Gastroesophageal sphincter (tissue), 4 donors: ENCODE results near the gene B3GAT1. TPM values are rescaled to one million over a fixed set of nuclear protein-coding genes. Genes with fewer than 3 reads are reported as not detected.

Source experiments
- ATAC-seq: fragments of 150-250 bp; one replicate; pipeline ENCODE4 v1.9.1; 2016; ENCODE audit warnings: mild to moderate bottlenecking, moderate library complexity
- H3K27ac ChIP-seq, 4 donors: fragments of 200-600 bp; sonication (generic) in 3 of 4; 1 replicate in 3 of 4; 2 replicates in 1 of 4; pipeline ENCODE4 v1.5.1; 2016 to 2019
- H3K27me3 ChIP-seq: fragments of 200-600 bp; sonication (generic); one replicate; pipeline ENCODE4 v1.5.1; 2019
- H3K36me3 ChIP-seq, 2 donors: fragments of 200-600 bp; sonication (generic); one replicate each; pipeline ENCODE4 v1.5.1; 2019; ENCODE audit warnings: control low read depth in 1 of 2
- H3K4me1 ChIP-seq, 3 donors: fragments of 200-600 bp; sonication (generic); 1 replicate in 2 of 3; 2 replicates in 1 of 3; pipeline ENCODE4 v1.5.1; 2016 to 2019; ENCODE audit warnings: control low read depth in 2 of 3
- H3K4me3 ChIP-seq, 2 donors: fragments of 200-600 bp; sonication (generic); one replicate each; pipeline ENCODE4 v1.5.1; 2019; ENCODE audit warnings: mild to moderate bottlenecking in 1 of 2, moderate library complexity in 1 of 2
- H3K9me3 ChIP-seq, 3 donors: fragments of 200-600 bp; sonication (generic); one replicate each; pipeline ENCODE4 v1.5.1; 2017 to 2019; ENCODE audit warnings: control low read depth in 2 of 3
- EP300 ChIP-seq: sonication (generic); formaldehyde crosslinking; IDR thresholded peaks from one replicate; pipeline ENCODE4 v1.6.1; 2017; ENCODE audit warnings: antibody characterized with exemption, mild to moderate bottlenecking
- POLR2A ChIP-seq, 2 donors: fragments of 450-650 bp; IDR thresholded peaks; one replicate each; pipeline ENCODE4 v1.6.1; 2017; ENCODE audit warnings: antibody characterized with exemption in 2 of 2, mild to moderate bottlenecking in 2 of 2, moderate library complexity in 1 of 2
- POLR2AphosphoS5 ChIP-seq: sonication (generic); formaldehyde crosslinking; IDR thresholded peaks from one replicate; pipeline ENCODE4 v1.6.1; 2017; ENCODE audit warnings: antibody characterized with exemption
- WGBS, 2 donors: methylation state at CpG; one replicate each; pipeline ENCODE4 v1.1.5; 2018; ENCODE audit warnings: low coverage in 1 of 2; 5-methylcytosine and 5-hydroxymethylcytosine counted together
- total RNA-seq, 4 donors: library from RNA; depleted of rRNA; stranded (reverse); fragments of >200 nt; gene quantifications; one replicate each; pipeline ENCODE4 v1.1.0, GENCODE V29; 2016
- TF ChIP-seq, protein P1 (sequence below), 4 experiments: fragments of 200-600 bp in 2 of 4; fragments of 450-650 bp in 2 of 4; sonication (generic) in 1 of 4; IDR thresholded peaks; one replicate each; pipeline ENCODE4 v1.5.1; 2017 to 2019; ENCODE audit warnings: antibody characterized with exemption in 4 of 4, mild to moderate bottlenecking in 2 of 4, moderate library complexity in 2 of 4

Gene B3GAT1
- total RNA-seq, 4 donors from 2014 or later: 0.08 to 0.52 (median 0.29) TPM

GRCh38 chr11:134343646-134344045, 68.4 kb downstream of the B3GAT1 start:
- Histone ChIP-seq H3K36me3 (no peaks in the 10 kb centered on the region), H3K4me1 (no peaks in the 10 kb centered on the region), H3K4me3 (no peak overlapping the region), H3K27ac (no peak overlapping the region), H3K9me3 (no peaks in the 10 kb centered on the region), H3K27me3 (peaks cover 6% of the 10 kb centered on the region)
- ATAC-seq: no peak
- WGBS, 2 donors: 76 to 81% methylated on average over 6 to 12 of the region's 15 CpGs
- TF ChIP-seq POLR2AphosphoS5 (no peak), POLR2A (IDR thresholded peaks at IDR 0.05) (no peak), EP300 (no peak)
- TF ChIP-seq, protein P1, sequence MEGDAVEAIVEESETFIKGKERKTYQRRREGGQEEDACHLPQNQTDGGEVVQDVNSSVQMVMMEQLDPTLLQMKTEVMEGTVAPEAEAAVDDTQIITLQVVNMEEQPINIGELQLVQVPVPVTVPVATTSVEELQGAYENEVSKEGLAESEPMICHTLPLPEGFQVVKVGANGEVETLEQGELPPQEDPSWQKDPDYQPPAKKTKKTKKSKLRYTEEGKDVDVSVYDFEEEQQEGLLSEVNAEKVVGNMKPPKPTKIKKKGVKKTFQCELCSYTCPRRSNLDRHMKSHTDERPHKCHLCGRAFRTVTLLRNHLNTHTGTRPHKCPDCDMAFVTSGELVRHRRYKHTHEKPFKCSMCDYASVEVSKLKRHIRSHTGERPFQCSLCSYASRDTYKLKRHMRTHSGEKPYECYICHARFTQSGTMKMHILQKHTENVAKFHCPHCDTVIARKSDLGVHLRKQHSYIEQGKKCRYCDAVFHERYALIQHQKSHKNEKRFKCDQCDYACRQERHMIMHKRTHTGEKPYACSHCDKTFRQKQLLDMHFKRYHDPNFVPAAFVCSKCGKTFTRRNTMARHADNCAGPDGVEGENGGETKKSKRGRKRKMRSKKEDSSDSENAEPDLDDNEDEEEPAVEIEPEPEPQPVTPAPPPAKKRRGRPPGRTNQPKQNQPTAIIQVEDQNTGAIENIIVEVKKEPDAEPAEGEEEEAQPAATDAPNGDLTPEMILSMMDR (IDR thresholded peaks at IDR 0.05): no peak

DNA sequence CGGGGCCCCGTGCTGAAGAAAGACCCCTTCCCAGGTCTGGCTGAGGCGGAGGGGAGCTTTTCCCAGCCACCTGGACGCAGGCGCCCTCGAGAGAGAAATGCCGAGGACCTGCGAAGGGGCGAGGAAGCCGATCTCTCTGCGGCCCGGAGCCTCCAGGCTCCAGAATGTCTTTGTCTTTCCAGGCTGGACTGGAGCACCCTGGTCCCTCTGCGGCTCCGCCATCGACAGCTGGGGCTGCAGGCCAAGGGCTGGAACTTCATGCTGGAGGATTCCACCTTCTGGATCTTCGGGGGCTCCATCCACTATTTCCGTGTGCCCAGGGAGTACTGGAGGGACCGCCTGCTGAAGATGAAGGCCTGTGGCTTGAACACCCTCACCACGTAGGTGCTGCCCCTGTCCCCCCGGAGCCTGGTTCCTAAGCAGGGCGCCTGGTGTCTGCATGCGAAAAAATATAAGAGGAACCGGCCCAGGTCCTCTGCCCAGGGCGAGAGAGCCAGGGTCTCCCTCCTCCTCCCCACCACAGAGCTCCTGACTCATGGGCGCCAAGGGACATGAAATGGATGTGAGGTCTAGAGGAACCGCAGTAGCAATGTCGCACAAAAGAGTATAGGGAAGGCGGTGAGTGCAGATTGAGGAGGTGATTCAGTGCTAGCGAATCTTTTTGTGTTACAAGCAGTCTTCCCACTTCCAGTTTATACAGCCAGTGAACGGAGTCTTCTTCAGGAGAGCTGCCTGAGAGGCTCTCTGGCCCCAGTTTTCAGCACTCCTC, 69.3 kb downstream of the B3GAT1 start:
- Histone ChIP-seq H3K4me3 (no peak overlapping the region), H3K27ac (no peak overlapping the region), H3K27me3 (peaks cover 6% of the 10 kb centered on the region), H3K4me1 (no peaks in the 10 kb centered on the region), H3K9me3 (no peaks in the 10 kb centered on the region), H3K36me3 (no peaks in the 10 kb centered on the region)
- TF ChIP-seq, protein P1 (IDR thresholded peaks at IDR 0.05): no peak
- TF ChIP-seq POLR2A (IDR thresholded peaks at IDR 0.05): no peak
- no peak for TF ChIP-seq EP300
- no peak for TF ChIP-seq POLR2AphosphoS5
- 96% methylated on average over 3 of the region's 30 CpGs; no CpG with 5 or more reads in 1 of the 2 donors for WGBS, 2 donors
- no peak for ATAC-seq

GRCh38 chr11:134341805-134342571, 70.1 kb downstream of the B3GAT1 start:
- no peak for ATAC-seq

DNA sequence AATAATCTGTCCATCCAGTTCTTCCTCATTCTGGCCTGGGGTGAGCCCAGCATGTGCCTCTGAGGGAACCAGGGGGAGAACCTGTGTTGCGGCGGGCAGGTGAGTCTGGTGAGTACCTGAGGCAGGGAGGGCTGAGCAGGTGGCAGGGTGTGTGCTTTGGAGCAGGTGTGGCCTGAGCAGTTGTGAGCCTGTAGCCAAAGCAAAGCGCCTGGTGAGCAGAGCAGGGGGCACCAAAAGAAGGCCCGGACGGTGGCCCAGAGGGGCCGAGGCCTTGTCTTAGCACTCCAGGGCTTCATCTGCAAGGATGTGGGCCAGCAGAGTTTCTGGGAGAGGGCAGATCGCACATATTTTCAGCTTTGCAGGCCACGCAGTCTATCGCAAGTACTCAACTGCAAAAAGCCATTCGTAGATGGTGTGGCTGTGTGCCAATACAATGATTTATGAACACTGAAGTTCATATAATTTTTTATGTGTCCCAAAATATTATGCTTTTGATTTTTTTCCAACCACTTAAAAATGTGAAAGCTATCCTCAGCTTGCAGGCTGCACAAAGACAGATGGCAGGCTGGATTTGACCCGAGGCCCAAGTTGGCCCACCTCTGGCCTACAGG, 71.6 kb downstream of the B3GAT1 start:
- TF ChIP-seq POLR2AphosphoS5: no peak
- H3K4me1 ChIP-seq: no peaks in the 10 kb centered on the region
- no peaks in the 10 kb centered on the region for H3K9me3 ChIP-seq
- no peak overlapping the region for H3K4me3 ChIP-seq
- H3K27me3 ChIP-seq: peaks cover 6% of the 10 kb centered on the region
- H3K36me3 ChIP-seq: no peaks in the 10 kb centered on the region
- ATAC-seq: no peak
- no peak overlapping the region for H3K27ac ChIP-seq
- WGBS, 2 donors: 77 to 86% methylated on average over 9 to 10 of the region's 11 CpGs

More at GRCh38 chr11:134341805-134342571, 70.1 kb downstream of the B3GAT1 start:
- no peaks in the 10 kb centered on the region for H3K36me3 ChIP-seq
- peaks cover 6% of the 10 kb centered on the region for H3K27me3 ChIP-seq
- no peak overlapping the region for H3K4me3 ChIP-seq
- no peaks in the 10 kb centered on the region for H3K9me3 ChIP-seq
- WGBS, 2 donors: 92 to 100% methylated on average over 6 to 8 of the region's 68 CpGs
- TF ChIP-seq EP300 (no peak), POLR2A (IDR thresholded peaks at IDR 0.05) (no peak), POLR2AphosphoS5 (no peak)
- TF ChIP-seq, protein P1 (IDR thresholded peaks at IDR 0.05): no peak
- no peak overlapping the region for H3K27ac ChIP-seq
- no peaks in the 10 kb centered on the region for H3K4me1 ChIP-seq

DNA sequence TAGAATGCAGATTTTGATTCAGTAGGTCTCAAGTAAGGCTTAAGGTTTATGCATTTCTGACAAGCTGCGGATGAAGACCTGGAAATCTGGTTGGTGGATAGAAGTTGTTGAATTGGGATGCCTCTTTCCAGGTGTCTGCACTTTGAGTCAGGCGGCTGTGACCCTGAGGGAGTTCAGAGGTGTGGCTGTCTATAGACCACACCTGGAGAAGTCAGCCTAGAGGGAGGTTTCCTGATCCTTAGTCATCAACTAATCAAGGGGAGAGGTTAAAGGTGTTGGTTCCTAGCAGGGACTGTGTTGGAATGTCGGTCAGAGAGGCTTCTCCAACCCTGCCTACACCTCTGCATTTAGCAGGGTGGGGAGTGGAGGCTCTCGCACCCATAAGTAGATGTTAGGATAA, 72.3 kb downstream of the B3GAT1 start:
- H3K9me3 ChIP-seq: no peaks in the 10 kb centered on the region
- peaks cover 4% of the 10 kb centered on the region for H3K27me3 ChIP-seq
- H3K36me3 ChIP-seq: no peaks in the 10 kb centered on the region
- TF ChIP-seq POLR2A (IDR thresholded peaks at IDR 0.05) (no peak), POLR2AphosphoS5 (no peak), EP300 (no peak)
- TF ChIP-seq, protein P1 (IDR thresholded peaks at IDR 0.05): no peak
- no peak overlapping the region for H3K4me3 ChIP-seq
- no peak overlapping the region for H3K27ac ChIP-seq
- WGBS, 2 donors: 67 to 76% methylated on average over 3 of the region's 4 CpGs
- H3K4me1 ChIP-seq: no peaks in the 10 kb centered on the region
- no peak for ATAC-seq
